Posterior cingulate gyrus (tissue), 11 donors: ENCODE measurements around the gene TBC1D10A.
A peak's percentile ranks its signal among the peaks of the same experiment; 100 is the strongest.

ENCODE experiments used
- DNase-seq, 10 donors: peaks; one replicate each; pipeline versions ENCODE4 v3.0.0 to v3.0.0-alpha.2; 2020 to 2021; ENCODE audit warnings: mixed read lengths in 3 of 10
- intact Hi-C: fragments of 100-400 bp; cut with DNase I; formaldehyde crosslinking; loops from one replicate; pipeline ENCODE4 v1.15.1; 2023

The TBC1D10A gene

DNA sequence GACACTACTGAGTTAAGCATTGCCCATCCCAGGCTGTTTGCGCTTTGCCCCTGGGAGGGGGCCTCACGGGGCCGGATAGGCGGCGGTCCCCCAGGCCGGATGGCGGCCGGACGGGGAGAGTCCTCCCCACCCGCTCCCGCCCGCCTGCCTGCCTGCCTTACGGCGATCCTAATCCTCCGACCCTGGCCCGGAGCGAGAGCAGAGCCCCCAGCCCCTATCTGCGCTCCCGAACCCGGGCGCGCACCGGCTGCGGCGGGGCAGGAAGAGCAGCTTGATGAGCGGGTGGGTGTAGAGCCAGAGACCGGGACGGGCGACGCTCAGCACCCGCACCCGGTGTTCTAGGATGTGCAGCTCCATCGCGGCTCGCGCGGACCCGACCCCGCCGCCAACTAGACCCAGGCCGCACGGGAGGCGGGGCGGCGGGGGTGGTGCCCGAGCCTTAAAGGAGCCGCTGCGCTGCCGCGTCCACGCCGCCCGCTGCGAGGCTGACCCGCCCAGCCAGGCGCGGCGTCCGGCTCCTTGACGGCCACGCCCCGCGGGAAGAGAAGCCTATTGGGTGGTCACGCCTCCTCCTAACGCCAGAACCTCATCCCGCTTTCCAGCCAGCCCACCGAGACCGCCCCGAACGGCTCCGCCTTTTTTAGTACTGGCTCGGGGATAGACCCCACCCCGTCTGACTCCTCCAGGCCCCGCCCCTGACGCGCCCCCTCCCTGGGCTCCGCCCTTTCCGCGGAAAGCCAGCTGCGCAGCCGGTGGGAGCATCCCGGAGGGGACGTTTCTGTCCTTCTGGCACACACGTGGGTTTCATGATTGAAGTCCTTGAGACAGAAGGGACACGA, 37.4 kb downstream of the TBC1D10A start, which contains the start of gene CASTOR1:
Gene CASTOR1 (minus strand): TSS at position 365 of the 839 bp plus-strand sequence. CDS start 8 bp downstream, at position 357.
- intact Hi-C loops, result loop anchor here (2.0 kb wide), 1 partner anchor 37 kb away; the partner anchor contains the start of gene TBC1D10A

DNA sequence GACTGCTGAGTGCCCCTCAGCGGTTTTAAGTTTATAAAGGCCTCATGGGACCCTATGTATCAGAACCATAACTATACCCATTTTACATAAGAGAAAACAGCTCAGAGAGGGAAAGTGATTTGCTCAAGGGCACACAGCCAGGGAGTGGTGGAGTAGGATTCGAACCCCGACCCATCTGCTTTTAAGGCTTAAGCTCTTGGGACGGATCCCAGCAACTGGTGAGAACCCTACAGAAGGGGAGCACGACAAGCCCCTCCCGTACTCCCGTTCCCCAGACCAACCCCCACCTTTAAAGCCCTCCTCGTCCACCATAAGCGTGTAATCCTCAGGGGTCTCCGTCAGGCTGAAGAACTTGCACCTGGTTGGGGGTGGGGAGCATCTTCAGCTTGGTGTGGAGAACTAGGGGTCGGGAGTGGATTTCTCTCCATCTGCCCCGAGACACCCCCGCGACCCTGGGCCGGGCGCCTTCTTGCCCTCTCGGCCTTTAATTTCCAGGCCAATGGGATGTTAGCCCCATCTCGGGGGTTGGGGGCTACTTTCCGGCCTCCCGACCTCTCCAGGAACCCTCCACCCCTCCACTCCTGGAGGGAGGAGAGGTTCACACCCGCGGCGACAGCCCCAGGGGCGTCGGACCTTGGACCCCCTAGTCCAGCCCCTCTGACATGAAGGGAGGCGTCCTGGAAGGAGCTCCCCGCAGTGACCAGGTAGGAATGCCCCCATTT, 38.2 kb downstream of the TBC1D10A start:
- no peak for DNase-seq
- intact Hi-C loops, result loop anchor here (2.0 kb wide), 1 partner anchor 38 kb away; the partner anchor contains the start of gene TBC1D10A

More for the DNA sequence above, 37.4 kb downstream of the TBC1D10A start, which contains the start of gene CASTOR1:
- DNase-seq, result peak; percentile 93 to 100 (median 98)

DNA sequence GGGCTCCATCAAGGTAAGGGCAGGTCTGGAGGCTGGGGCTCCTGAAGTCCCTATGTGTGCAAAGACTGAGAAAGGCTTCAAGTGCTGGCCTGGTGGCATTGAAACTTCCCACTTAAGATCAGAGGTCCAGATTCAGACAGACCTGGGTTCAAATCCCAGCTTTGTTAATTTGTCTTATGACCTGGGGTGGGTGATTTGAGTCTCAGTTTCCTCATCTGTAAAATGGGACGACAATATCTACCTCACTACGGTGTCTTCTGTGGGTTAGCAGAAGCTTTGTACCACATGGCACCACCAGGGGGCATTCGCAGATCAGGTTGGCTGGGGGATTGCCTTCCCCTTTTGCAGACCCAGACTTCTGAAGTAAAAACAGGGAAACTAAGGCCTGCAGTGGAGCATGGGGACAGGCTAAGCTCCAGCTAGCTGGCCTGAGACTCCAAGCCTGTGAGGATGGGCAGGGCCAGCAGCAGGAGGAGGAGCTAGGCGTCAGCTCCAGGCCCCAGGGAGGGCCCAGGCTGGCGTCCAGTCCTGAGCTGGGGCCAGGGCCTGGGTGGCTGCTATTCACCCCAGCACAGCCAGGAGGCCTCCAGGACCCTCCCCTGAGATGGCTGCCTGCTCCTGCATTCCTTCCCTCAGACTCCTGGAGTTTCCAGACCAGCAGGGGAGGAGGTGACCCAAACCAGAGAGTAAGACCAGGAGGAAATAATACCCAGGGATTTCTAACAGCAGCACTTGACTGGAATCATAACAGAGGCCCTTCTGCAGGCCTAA, 38.9 kb downstream of the TBC1D10A start:
- intact Hi-C loops, result loop anchor here (1.0 to 2.0 kb wide), 2 partner anchors 39 to 99 kb away; partner anchors contain the start of genes RNF215 and TBC1D10A
- peak; percentile 55 to 94 (median 80) for DNase-seq

- intact Hi-C loops, result loop anchor here (1.0 kb wide), 1 partner anchor 100 kb away; the partner anchor contains the start of gene RNF215
- DNase-seq, result peak in 9 of 10 donors; percentile 52 to 94 (median 63)
Measured at GRCh38 chr22:30286813-30287647, 39.7 kb downstream of the TBC1D10A start.

DNA sequence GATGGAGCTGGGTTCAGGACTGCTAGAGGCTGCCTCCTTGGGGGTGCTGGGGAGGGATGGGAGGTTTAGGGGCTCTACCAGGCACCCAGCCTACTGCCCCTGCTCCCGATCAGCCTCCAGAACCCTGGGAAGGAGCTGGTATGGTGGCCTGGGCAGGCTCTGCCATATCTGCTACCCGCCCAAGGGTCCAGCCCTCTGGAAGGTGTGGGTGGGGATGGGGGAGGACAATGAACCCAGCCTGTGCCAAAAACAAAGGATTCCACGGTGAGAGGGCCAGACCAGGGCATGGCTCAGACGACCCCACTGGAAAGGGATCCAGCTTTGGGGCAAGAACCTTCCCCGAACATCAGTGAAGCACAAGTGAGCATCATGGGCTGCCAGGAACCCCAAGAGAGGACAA, 40.4 kb downstream of the TBC1D10A start:
- intact Hi-C loops, result no loop called here
- no peak for DNase-seq

DNA sequence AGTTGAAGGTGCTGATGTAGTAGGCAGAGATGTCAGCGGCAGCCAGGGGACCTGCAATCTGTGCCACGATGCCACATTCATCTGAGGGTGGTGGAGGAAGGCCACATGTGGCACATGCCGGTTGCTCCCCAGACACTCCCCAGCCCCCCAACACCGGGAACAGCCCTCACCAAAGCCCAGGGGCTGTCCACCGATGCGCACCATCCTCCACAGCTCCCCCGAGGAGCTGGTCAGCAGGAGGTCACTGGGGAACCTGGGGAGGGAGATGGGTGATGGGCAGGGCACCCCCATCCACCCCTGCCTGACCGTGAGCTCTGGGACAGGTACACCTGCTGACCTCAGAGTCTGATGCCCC, 40.9 kb downstream of the TBC1D10A start:
- intact Hi-C loops, result no loop called here
- peak in 1 of 10 donors; percentile 48 for DNase-seq

GRCh38 chr22:30285176-30285845, 41.4 kb downstream of the TBC1D10A start:
- peak in 1 of 10 donors; percentile 69 for DNase-seq
- intact Hi-C loops, result no loop called here

GRCh38 chr22:30284666-30285065, 42.1 kb downstream of the TBC1D10A start:
- no peak for DNase-seq
- intact Hi-C loops, result no loop called here

DNA sequence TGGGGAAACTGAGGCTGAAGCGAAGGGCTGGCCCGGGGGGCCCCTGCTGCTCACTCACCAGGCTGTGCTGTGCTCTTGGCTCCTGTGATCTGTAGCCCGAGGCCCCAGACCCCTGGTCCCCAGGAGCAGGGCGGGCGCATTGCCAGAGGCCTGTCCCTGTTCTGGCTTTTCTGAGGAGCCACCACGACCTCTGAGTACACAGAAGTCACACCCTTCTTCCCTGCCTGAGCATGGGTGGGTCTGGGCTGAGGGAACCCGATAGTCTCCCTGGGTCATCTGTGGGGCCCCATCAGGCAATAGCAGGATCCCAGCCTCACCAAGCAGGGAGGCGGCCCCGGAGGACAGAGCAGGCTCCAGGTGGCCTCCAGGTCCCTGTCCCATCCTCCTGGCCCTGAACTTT, 42.6 kb downstream of the TBC1D10A start:
- DNase-seq, result peak in 1 of 10 donors; percentile 59
- intact Hi-C loops, result no loop called here

- peak in 1 of 10 donors; percentile 63 for DNase-seq
- intact Hi-C loops, result no loop called here
Measured at GRCh38 chr22:30283342-30283741, 43.4 kb downstream of the TBC1D10A start.

DNA sequence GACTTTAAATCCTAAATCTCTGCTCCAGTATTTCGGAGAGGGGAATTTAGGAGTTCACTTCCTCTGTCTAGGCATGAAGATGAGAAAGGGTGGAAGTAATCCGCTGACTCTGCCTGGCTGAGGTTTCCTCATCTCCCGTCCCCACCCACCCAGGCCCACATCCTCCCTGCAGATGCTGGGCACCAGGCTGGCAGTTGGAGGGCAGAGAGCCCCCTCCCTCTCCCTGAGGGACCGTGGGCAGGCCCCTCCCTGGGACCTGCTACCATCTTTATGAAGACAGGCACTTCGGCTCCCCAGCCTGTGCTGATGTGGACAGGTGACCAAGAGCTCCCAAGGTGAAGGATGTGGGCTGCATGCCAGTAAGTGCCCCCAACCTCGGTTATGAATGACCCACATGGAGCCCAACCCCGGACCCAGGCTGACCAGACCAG, 44.1 kb downstream of the TBC1D10A start:
- DNase-seq, result no peak
- intact Hi-C loops, result no loop called here

- peak in 1 of 10 donors; percentile 55 for DNase-seq
- intact Hi-C loops, result no loop called here
Measured at GRCh38 chr22:30280505-30280904, 46.2 kb downstream of the TBC1D10A start.

DNA sequence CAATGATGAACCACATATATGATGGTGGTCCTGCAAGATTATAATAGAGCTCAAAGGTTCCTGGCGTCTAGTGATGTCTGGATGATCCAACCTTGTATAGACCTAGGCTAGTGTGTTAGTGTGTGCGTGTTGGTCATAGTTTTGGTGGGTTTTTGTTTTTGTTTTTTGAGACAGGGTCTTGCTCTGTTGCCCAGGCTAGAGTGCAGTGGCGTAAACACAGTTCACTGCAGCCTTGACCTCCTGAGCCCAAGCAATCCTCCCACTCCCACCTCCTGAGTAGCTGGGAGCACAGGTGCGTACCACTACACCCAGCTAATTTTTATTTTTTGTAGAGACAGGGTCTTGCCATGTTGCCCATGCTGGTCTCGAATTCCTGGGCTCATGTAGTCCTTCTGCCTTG, 46.8 kb downstream of the TBC1D10A start:
- intact Hi-C loops, result no loop called here
- DNase-seq, result no peak

DNA sequence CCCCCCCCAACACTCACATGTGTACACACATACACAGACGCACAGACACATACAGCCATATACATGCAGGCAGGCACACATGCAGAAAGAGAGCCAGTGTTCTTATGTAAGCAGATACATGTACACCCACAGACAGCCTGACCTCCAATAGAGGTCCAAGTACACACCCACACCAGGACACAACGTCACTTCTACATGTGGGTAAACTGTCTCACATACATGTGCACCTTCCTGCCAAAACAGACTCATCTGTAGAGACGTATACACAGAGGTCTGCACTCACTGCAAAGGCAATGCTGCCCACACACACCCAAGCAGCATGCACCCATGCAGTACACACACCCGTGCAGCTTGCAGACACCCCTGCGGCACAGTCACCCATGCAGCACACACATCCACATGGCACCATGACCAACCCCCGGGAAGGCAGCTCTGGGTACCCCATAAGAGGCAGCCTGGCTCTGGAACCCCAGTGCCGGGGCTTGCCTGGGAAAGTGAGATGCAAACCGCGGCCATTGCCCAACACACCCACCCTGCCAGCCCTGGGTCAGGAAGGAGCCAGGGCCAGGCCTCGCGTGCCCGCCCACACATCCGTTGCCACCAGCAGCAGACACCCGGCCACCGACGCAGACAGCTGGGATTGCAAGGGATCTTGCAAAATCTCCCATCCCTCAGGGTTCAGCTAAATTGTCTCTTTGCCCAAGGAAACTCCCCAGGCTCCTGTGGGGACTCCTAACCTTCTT, 47.5 kb downstream of the TBC1D10A start:
- DNase-seq, result peak in 3 of 10 donors; percentile 35 to 85 (median 40)
- intact Hi-C loops, result no loop called here

GRCh38 chr22:30277547-30278344, 49.0 kb downstream of the TBC1D10A start:
- DNase-seq, result peak in 2 of 10 donors; percentile 78 to 82
- intact Hi-C loops, result no loop called here

- DNase-seq, result peak in 1 of 10 donors; percentile 71
- intact Hi-C loops, result no loop called here
Measured at GRCh38 chr22:30276039-30276438, 50.7 kb downstream of the TBC1D10A start.

GRCh38 chr22:30275625-30276024, 51.1 kb downstream of the TBC1D10A start:
- DNase-seq, result no peak
- intact Hi-C loops, result no loop called here
